Astrocyte of the cerebellum (primary cell): Measurements from ENCODE around the gene ANKRD39.
"Not testable (repeated sequence)": the region's sequence is repeated elsewhere in the genome, so short reads cannot be mapped to it uniquely, and the experiment has no call there.

Experiments used
- DNase-seq: peaks from one replicate; pipeline ENCODE4 v3.0.0-alpha.2; 2011; ENCODE audit warnings: low read depth
- H3K4me3 ChIP-seq: 2 replicates; pipeline ENCODE4 v1.5.1; 2011; ENCODE audit warnings: mild to moderate bottlenecking, low read depth, low read length, moderate library complexity
- in situ Hi-C: cut with HindIII; loops from 2 replicates; pipeline ENCODE4 v1.10.0; 2017; ENCODE audit warnings: low sequenced_read_pairs
- TF ChIP-seq, protein P1 (sequence below): IDR thresholded peaks from 2 replicates; pipeline ENCODE4 v1.5.1; 2012; ENCODE audit warnings: low read length, low read depth, moderate library complexity, mild to moderate bottlenecking; ENCODE audit errors: missing control alignments

Gene ANKRD39

DNA sequence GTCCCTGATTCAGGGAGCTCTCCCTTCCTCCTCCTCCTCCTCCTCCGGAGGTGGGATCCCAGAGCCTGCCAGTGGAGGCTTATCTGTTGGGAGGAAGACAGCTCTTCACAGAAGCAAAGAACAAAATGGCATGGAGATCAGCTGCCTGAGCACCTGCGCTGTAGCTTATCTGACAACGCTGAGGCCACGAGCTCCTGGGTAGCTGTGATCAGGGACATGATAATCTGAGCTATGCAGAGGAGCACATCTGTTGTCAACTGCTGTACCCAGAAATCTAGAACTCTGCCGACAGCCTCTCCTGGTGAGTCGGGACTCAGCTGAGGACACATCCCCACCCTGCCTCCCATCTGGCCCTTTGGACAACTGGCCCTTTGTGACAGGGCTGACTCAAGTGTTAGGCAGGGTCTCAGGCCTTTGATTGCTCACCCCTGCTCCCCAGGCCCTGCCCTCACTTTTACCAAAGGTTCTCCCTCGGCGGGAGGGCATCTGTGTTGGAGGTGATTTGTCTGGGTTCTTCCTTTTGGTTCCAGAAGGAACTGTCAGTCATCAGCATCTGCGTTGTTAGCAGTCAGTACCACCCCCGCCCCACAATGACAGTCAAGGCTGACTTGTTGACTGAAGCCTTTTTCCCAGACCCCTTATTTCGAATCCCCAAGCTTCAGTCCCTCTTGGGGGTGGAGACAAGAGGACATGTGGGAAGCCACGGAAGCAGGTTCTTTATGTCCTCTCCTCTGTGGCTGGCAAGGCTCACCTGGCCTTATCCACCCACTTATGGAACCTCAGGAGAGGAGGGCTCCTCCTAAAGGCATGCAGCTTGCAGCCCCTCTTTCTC is 47.6 kb downstream of the ANKRD39 start:
- no peak overlapping the region for H3K4me3 ChIP-seq
- in situ Hi-C loops: no loop called here
- TF ChIP-seq, protein P1, sequence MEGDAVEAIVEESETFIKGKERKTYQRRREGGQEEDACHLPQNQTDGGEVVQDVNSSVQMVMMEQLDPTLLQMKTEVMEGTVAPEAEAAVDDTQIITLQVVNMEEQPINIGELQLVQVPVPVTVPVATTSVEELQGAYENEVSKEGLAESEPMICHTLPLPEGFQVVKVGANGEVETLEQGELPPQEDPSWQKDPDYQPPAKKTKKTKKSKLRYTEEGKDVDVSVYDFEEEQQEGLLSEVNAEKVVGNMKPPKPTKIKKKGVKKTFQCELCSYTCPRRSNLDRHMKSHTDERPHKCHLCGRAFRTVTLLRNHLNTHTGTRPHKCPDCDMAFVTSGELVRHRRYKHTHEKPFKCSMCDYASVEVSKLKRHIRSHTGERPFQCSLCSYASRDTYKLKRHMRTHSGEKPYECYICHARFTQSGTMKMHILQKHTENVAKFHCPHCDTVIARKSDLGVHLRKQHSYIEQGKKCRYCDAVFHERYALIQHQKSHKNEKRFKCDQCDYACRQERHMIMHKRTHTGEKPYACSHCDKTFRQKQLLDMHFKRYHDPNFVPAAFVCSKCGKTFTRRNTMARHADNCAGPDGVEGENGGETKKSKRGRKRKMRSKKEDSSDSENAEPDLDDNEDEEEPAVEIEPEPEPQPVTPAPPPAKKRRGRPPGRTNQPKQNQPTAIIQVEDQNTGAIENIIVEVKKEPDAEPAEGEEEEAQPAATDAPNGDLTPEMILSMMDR: no peak
- no peak for DNase-seq

DNA sequence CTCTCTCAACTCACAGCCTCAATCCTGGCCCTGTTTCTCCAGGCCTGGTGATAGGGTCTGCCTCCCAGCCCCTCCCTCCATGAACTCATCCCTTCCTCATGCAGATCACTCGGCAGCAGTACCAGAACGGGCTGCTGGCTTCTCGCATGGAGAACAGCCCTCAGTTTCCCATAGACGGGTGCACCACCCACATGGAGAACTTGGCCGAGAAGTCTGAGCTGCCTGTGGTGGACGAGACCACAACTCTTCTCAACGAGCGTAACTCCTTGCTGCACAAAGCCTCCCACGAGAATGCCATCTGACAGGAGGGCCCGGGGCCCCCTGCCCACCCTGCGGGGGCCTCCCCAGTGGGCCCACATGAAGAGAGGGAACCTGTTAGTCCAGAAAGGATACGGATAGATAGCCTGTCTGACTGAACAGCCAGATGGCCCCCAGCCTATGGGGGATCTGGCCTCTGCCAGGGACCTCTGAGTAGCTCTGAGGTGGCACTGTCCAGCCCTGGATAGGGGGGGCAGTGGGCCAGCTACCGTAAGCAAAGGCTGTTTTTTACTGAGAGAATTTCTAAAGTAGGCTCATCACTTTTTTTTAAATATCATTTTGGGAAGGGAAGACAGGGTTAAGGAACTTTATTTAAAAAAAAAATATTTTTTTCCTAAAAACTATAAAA is 48.5 kb downstream of the ANKRD39 start:
- no peak for DNase-seq
- TF ChIP-seq, protein P1: no peak
- H3K4me3 ChIP-seq: no peak overlapping the region
- in situ Hi-C loops: no loop called here

DNA sequence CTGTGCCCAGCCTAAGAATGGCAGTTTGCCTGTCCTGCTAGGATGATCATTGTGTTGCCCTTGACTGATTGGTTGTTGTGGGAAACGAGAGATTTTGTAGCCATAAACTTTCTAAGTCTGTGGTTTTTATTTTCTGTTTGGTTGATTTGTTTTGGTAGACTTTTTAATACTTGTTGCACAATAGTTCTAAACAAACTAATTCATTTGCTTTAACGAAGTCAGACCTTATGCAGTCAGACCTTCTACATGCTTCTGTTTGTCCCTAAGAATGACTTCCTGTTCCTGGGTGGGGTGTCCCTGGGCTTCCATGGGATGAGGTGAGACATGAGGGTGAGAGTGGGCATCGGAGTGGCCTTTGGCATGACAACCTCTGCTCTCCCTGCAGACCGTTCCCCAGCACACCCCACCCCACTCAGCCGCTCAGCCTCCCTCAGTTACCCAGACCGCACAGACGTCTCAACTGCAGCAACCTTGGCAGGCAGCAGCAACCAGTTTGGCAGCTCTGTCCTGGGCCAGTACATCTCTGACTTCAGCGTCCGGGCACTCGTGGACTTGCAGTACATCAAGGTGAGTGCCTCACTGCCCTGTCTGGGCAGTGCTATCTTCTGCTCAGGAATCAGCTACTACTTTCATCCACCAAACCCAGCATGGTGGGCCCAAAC is 49.5 kb downstream of the ANKRD39 start:
- in situ Hi-C loops: no loop called here
- DNase-seq: no peak
- no peak overlapping the region for H3K4me3 ChIP-seq
- TF ChIP-seq, protein P1: no peak

DNA sequence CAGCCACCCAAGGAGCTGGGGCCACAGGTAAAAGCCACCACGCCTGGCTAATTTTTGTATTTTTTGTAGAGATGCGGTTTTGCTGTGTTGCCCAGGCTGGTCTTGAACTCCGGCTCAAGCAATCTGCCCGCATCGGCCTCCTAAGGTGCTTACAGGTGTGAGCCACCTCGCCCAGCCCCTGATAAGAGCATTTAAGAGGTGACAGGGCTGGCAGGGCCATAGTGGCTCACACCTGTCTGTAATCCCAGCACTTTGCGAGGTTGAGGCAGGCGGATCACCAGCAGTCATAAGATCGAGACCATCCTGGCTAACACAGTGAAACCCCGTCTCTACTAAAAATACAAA is 50.7 kb downstream of the ANKRD39 start:
- no peak for DNase-seq
- no peak overlapping the region for H3K4me3 ChIP-seq
- TF ChIP-seq, protein P1: no peak
- in situ Hi-C loops: no loop called here

DNA sequence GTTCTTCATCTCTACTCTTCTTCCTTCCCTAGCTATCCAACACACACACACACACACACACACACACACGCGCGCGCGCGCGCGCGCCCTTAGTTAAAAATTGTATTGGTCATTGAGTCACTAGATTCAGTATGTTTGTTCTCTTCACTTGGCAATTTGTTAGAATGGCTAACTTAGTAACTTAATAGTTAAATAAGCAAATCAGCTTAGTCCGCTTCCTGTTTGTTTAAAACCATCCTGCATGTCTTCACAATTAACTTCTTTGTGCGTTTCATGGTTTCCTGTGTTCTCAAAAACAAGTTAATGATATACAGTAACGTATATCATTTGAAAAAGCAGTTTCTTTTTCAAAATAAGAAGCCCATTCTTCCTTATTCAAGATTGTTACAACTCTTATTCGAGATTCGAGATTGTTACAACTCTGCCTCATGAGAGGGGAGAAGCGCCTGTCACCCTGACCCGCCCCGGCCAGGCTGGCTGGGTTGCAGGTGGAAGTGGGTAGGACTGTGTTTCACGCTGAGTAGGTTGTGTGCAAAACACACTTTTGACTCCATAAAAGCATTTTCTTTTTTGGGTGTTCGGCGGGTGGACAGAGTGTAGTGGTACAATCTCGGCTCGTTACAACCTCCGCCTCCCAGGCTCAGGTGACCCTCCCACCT is 51.2 kb downstream of the ANKRD39 start:
- in situ Hi-C loops: no loop called here
- TF ChIP-seq, protein P1: no peak
- DNase-seq: no peak
- no peak overlapping the region for H3K4me3 ChIP-seq

DNA sequence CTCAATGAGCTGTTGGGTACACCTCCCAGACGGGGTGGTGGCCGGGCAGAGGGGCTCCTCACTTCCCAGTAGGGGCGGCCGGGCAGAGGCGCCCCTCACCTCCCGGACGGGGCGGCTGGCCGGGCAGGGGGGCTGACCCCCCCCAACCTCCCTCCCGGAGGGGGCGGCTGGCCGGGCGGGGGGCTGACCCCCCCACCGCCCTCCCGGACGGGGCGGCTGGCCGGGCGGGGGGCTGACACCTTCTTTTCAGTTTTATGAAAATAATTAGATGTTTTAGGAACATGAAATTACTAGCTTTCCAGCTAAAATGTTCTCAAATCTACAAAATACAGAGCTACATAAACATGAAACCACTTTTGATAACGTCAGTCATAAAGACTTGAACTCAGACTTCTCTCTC is 51.9 kb downstream of the ANKRD39 start:
- DNase-seq, H3K4me3 ChIP-seq, in situ Hi-C loops: not testable (repeated sequence)
